ENCODE data around the gene SNAI1.

Gene SNAI1

GRCh38 chr20:50037123-50037522 is 54.3 kb downstream of the SNAI1 start:
- no peak overlapping the region for H3K27ac ChIP-seq (ENCODE audit: low read length)
- no peaks in the 10 kb centered on the region for H3K27me3 ChIP-seq (ENCODE audit: control insufficient read depth, insufficient read depth, low read length)
- H3K36me3 ChIP-seq (ENCODE audit: control insufficient read depth, insufficient read depth, low read length), result no peaks in the 10 kb centered on the region
- no CpG with 5 or more reads among the region's 3 CpGs for WGBS (ENCODE audit: insufficient coverage, insufficient read length)
- H3K4me1 ChIP-seq (ENCODE audit: control insufficient read depth, insufficient read depth, low read length), result no peaks in the 10 kb centered on the region; the same call in 1 of the 2 replicates
- no peak overlapping the region for H3K4me3 ChIP-seq (ENCODE audit: low read length)
- no peak for DNase-seq (ENCODE audit: low read depth, low spot score)
- no peaks in the 10 kb centered on the region for H3K9me3 ChIP-seq (ENCODE audit: control insufficient read depth, insufficient read depth, low read length)

GRCh38 chr20:50037575-50037974 is 54.8 kb downstream of the SNAI1 start:
- no peak overlapping the region for H3K4me3 ChIP-seq (ENCODE audit: low read length)
- WGBS (ENCODE audit: insufficient coverage, insufficient read length), result no CpG with 5 or more reads among the region's 7 CpGs
- H3K27ac ChIP-seq (ENCODE audit: low read length), result no peak overlapping the region
- H3K4me1 ChIP-seq (ENCODE audit: control insufficient read depth, insufficient read depth, low read length), result no peaks in the 10 kb centered on the region; the same call in 1 of the 2 replicates
- H3K27me3 ChIP-seq (ENCODE audit: control insufficient read depth, insufficient read depth, low read length), result no peaks in the 10 kb centered on the region
- no peaks in the 10 kb centered on the region for H3K36me3 ChIP-seq (ENCODE audit: control insufficient read depth, insufficient read depth, low read length)
- H3K9me3 ChIP-seq (ENCODE audit: control insufficient read depth, insufficient read depth, low read length), result no peaks in the 10 kb centered on the region
- DNase-seq (ENCODE audit: low read depth, low spot score), result no peak

GRCh38 chr20:50038169-50038568 is 55.4 kb downstream of the SNAI1 start:
- no peak overlapping the region for H3K4me3 ChIP-seq (ENCODE audit: low read length)
- no peaks in the 10 kb centered on the region; the same call in 1 of the 2 replicates for H3K4me1 ChIP-seq (ENCODE audit: control insufficient read depth, insufficient read depth, low read length)
- no peaks in the 10 kb centered on the region for H3K27me3 ChIP-seq (ENCODE audit: control insufficient read depth, insufficient read depth, low read length)
- no peak for DNase-seq (ENCODE audit: low read depth, low spot score)
- no peaks in the 10 kb centered on the region for H3K36me3 ChIP-seq (ENCODE audit: control insufficient read depth, insufficient read depth, low read length)
- no CpG with 5 or more reads among the region's 6 CpGs for WGBS (ENCODE audit: insufficient coverage, insufficient read length)
- no peak overlapping the region for H3K27ac ChIP-seq (ENCODE audit: low read length)
- no peaks in the 10 kb centered on the region for H3K9me3 ChIP-seq (ENCODE audit: control insufficient read depth, insufficient read depth, low read length)
